Loucy (cell line): ENCODE measurements around the gene ERC1.

Experiments used
- H2AFZ ChIP-seq: fragments of 200-600 bp; sonication (generic); 2 replicates; pipeline ENCODE4 v1.6.0; 2016; ENCODE audit warnings: antibody characterized with exemption, mild to moderate bottlenecking, low read length, moderate library complexity
- H3F3A ChIP-seq: fragments of 200-600 bp; 2 replicates; pipeline ENCODE4 v1.6.0; 2016; ENCODE audit warnings: antibody characterized with exemption, low read depth, mild to moderate bottlenecking
- H3K27me3 ChIP-seq: fragments of 200-600 bp; sonication (generic); 2 replicates; pipeline ENCODE4 v1.6.1; 2014; ENCODE audit warnings: low read length, mild to moderate bottlenecking; ENCODE audit not compliant: insufficient read depth, poor library complexity, severe bottlenecking
- H3K36me3 ChIP-seq: fragments of 200-600 bp; sonication (generic); 2 replicates; pipeline ENCODE4 v1.6.1; 2016; ENCODE audit warnings: low read length; ENCODE audit not compliant: insufficient read depth
- H3K4me1 ChIP-seq: fragments of 200-600 bp; sonication (generic); 2 replicates; pipeline ENCODE4 v1.5.1; 2014; ENCODE audit warnings: low read length, mild to moderate bottlenecking; ENCODE audit not compliant: insufficient read depth, poor library complexity, severe bottlenecking
- H3K4me2 ChIP-seq: fragments of 200-600 bp; sonication (generic); 2 replicates; pipeline ENCODE4 v1.6.0; 2014; ENCODE audit warnings: antibody characterized with exemption, low read length, low read depth, mild to moderate bottlenecking; ENCODE audit not compliant: poor library complexity, severe bottlenecking
- H3K4me3 ChIP-seq: fragments of 200-600 bp; sonication (generic); 2 replicates; pipeline ENCODE4 v1.5.1; 2014; ENCODE audit warnings: low read length, mild to moderate bottlenecking, mixed read lengths; ENCODE audit not compliant: poor library complexity, severe bottlenecking
- H3K79me2 ChIP-seq: fragments of 200-600 bp; sonication (generic); 2 replicates; pipeline ENCODE4 v1.6.1; 2014; ENCODE audit warnings: low read length; ENCODE audit not compliant: insufficient read depth
- H3K9ac ChIP-seq: fragments of 200-600 bp; sonication (generic); 2 replicates; pipeline ENCODE4 v1.6.0; 2014; ENCODE audit warnings: mild to moderate bottlenecking, low read depth, low read length, moderate library complexity; ENCODE audit not compliant: poor library complexity, severe bottlenecking
- H3K9me2 ChIP-seq: fragments of 200-600 bp; sonication (generic); replicated peaks from 2 replicates; pipeline ENCODE4 v1.6.1; 2016; ENCODE audit warnings: low read depth, low read length, mixed read lengths
- H3K9me3 ChIP-seq: fragments of 200-600 bp; sonication (generic); 2 replicates; pipeline ENCODE4 v1.6.1; 2014; ENCODE audit warnings: mild to moderate bottlenecking, antibody characterized with exemption, low read length, low read depth; ENCODE audit not compliant: insufficient read depth
- H4K20me1 ChIP-seq: fragments of 200-600 bp; sonication (generic); 2 replicates; pipeline ENCODE4 v1.6.0; 2014; ENCODE audit warnings: antibody characterized with exemption, low read length, mild to moderate bottlenecking; ENCODE audit not compliant: insufficient read depth, poor library complexity, severe bottlenecking
- EZH2phosphoT487 ChIP-seq: fragments of 200-600 bp; IDR thresholded peaks from 2 replicates; pipeline ENCODE4 v1.6.1; 2018; ENCODE audit warnings: antibody characterized with exemption, mild to moderate bottlenecking, moderate library complexity, borderline replicate concordance
- TF ChIP-seq, protein P1 (sequence below): fragments of 200-600 bp; sonication (generic); conservative IDR thresholded peaks from 2 replicates; pipeline ENCODE4 v1.5.1; 2014; ENCODE audit warnings: mild to moderate bottlenecking, antibody characterized with exemption, low read length

The ERC1 gene

GRCh38 chr12:1343422-1343821 lies 352.4 kb downstream of the ERC1 start:
- no peaks in the 10 kb centered on the region for H3K9me2 ChIP-seq
- no peaks in the 10 kb centered on the region for H3F3A ChIP-seq
- H2AFZ ChIP-seq, result no peak overlapping the region
- H3K27me3 ChIP-seq, result no peaks in the 10 kb centered on the region
- no peaks in the 10 kb centered on the region for H3K36me3 ChIP-seq
- H3K9me3 ChIP-seq, result no peaks in the 10 kb centered on the region
- H3K4me3 ChIP-seq, result no peak overlapping the region
- no peak overlapping the region for H3K4me2 ChIP-seq
- H3K9ac ChIP-seq, result no peak overlapping the region
- TF ChIP-seq EZH2phosphoT487, result no peak
- TF ChIP-seq, protein P1, sequence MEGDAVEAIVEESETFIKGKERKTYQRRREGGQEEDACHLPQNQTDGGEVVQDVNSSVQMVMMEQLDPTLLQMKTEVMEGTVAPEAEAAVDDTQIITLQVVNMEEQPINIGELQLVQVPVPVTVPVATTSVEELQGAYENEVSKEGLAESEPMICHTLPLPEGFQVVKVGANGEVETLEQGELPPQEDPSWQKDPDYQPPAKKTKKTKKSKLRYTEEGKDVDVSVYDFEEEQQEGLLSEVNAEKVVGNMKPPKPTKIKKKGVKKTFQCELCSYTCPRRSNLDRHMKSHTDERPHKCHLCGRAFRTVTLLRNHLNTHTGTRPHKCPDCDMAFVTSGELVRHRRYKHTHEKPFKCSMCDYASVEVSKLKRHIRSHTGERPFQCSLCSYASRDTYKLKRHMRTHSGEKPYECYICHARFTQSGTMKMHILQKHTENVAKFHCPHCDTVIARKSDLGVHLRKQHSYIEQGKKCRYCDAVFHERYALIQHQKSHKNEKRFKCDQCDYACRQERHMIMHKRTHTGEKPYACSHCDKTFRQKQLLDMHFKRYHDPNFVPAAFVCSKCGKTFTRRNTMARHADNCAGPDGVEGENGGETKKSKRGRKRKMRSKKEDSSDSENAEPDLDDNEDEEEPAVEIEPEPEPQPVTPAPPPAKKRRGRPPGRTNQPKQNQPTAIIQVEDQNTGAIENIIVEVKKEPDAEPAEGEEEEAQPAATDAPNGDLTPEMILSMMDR, result no peak
- H3K79me2 ChIP-seq, result no peaks in the 10 kb centered on the region
- no peaks in the 10 kb centered on the region for H4K20me1 ChIP-seq
- no peaks in the 10 kb centered on the region for H3K4me1 ChIP-seq

- H3K4me2 ChIP-seq, result no peak overlapping the region
- no peaks in the 10 kb centered on the region for H3K27me3 ChIP-seq
- no peak overlapping the region for H3K4me3 ChIP-seq
- H3F3A ChIP-seq, result no peaks in the 10 kb centered on the region
- no peak overlapping the region for H2AFZ ChIP-seq
- no peak overlapping the region for H3K9ac ChIP-seq
- H3K9me3 ChIP-seq, result no peaks in the 10 kb centered on the region
- no peak for TF ChIP-seq EZH2phosphoT487
- TF ChIP-seq, protein P1, result no peak
- H3K9me2 ChIP-seq, result no peaks in the 10 kb centered on the region
- no peaks in the 10 kb centered on the region for H3K4me1 ChIP-seq
- H3K36me3 ChIP-seq, result no peaks in the 10 kb centered on the region
- no peaks in the 10 kb centered on the region for H4K20me1 ChIP-seq
- no peaks in the 10 kb centered on the region for H3K79me2 ChIP-seq
These were observed 353.2 kb downstream of the ERC1 start for GRCh38 chr12:1344245-1344644.

DNA sequence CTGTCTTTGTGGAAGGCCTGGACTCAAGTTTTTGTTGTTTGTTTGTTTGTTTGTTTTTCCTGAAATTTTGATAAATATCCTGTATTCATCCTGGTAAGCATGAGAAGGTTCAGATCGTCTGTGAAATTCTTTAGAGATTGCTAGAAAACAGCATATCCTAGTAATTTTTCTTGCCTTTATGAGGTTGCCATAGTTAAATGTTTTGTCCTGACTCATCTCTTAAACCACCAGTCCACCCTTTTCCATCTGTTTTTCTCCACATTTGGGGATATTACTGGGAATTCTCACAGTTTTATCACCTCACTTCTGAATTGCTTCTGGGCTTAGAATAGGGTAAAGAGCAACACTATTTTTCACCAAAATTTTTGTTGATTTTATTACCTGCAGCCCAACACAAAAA lies 355.1 kb downstream of the ERC1 start:
- no peaks in the 10 kb centered on the region for H4K20me1 ChIP-seq
- H3K4me1 ChIP-seq, result no peaks in the 10 kb centered on the region
- no peaks in the 10 kb centered on the region for H3K36me3 ChIP-seq
- no peaks in the 10 kb centered on the region for H3F3A ChIP-seq
- no peaks in the 10 kb centered on the region for H3K9me2 ChIP-seq
- no peak for TF ChIP-seq EZH2phosphoT487
- H2AFZ ChIP-seq, result no peak overlapping the region
- H3K27me3 ChIP-seq, result no peaks in the 10 kb centered on the region
- H3K4me3 ChIP-seq, result no peak overlapping the region
- no peaks in the 10 kb centered on the region for H3K79me2 ChIP-seq
- no peak overlapping the region for H3K4me2 ChIP-seq
- H3K9me3 ChIP-seq, result no peaks in the 10 kb centered on the region
- no peak overlapping the region for H3K9ac ChIP-seq

GRCh38 chr12:1347294-1347693 lies 356.3 kb downstream of the ERC1 start:
- Histone ChIP-seq H3F3A (no peaks in the 10 kb centered on the region), H3K4me1 (no peaks in the 10 kb centered on the region), H3K79me2 (no peaks in the 10 kb centered on the region), H3K4me3 (no peak overlapping the region), H2AFZ (no peak overlapping the region), H3K9ac (no peak overlapping the region), H3K9me2 (no peaks in the 10 kb centered on the region), H3K27me3 (no peaks in the 10 kb centered on the region), H3K9me3 (no peaks in the 10 kb centered on the region), H4K20me1 (no peaks in the 10 kb centered on the region), H3K4me2 (no peak overlapping the region), H3K36me3 (no peaks in the 10 kb centered on the region)
- no peak for TF ChIP-seq EZH2phosphoT487
- TF ChIP-seq, protein P1, result no peak
